ENCODE measurements around the gene THADA. TPM values are rescaled to one million over a fixed set of nuclear protein-coding genes. Genes with fewer than 3 reads are reported as not detected.
"Not testable (repeated sequence)": the region's sequence is repeated elsewhere in the genome, so short reads cannot be mapped to it uniquely, and the experiment has no call there.

The THADA gene
- total RNA-seq, 2 donors from 2014 or later: 39.5 to 46.3 TPM

DNA sequence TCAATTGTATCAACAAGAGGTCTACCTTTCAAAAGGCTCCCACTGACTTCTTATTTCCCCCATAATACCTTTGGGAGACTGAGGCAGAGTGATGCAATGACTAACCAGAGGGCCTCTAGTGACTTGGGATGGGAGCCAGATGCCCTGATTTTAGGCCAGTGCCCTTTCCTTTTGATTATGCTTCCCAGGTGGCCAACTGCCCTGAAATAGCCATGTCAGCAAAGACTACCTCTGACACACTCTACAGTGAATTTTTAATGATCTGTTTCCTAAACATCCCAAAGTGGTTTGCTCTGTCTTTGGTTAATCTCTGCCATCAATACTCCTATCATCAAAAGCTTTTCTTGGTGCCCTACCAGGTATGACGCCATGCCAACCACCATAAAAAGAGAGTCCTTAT lies 303.5 kb downstream of the THADA start:
- peak overlapping the region; percentile 13 for H3K27ac Mint-ChIP-seq
- peaks cover 41% of the 10 kb centered on the region for H3K4me1 Mint-ChIP-seq (ENCODE audit: low read depth)
- no peak for ATAC-seq (replicated peaks in 1 of 2)
- no peaks in the 10 kb centered on the region for H3K27me3 Mint-ChIP-seq (ENCODE audit: low read depth)
- peaks cover 21 to 37% of the 10 kb centered on the region in 2 donors for H3K36me3 Mint-ChIP-seq (ENCODE audit: insufficient read depth in 2 of 2)
- no peak overlapping the region for H3K4me3 Mint-ChIP-seq
- peaks cover 0 to 5% of the 10 kb centered on the region in 2 donors for H3K9me3 Mint-ChIP-seq
- DNase-seq: no peak

DNA sequence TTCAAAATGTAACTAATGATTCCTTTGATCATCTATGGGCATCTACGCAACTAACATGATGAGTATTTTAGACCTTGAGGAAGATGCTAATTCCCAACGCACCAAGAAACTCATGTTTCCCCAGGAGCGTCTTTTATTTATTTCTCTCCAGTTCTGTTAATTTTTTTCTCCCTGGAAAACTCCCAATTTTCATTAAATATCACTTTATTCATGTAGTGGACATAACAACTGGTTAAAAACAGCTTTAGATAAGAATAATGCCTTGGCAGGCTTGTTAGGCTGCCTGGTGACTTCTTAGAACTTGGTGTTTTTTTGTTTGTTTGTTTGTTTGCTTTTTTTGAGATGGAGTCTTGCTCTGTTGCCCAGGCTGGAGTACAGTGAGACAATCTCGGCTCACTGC lies 306.5 kb downstream of the THADA start:
- DNase-seq (no peak), ATAC-seq (replicated peaks in 1 of 2) (no peak)
- H3K36me3 Mint-ChIP-seq (ENCODE audit: insufficient read depth in 2 of 2): peaks cover 35 to 61% of the 10 kb centered on the region in 2 donors
- H3K4me3 Mint-ChIP-seq: no peak overlapping the region
- H3K9me3 Mint-ChIP-seq: peaks cover 0 to 13% of the 10 kb centered on the region in 2 donors
- H3K27me3 Mint-ChIP-seq (ENCODE audit: low read depth): no peaks in the 10 kb centered on the region
- H3K27ac Mint-ChIP-seq: no peak overlapping the region
- H3K4me1 Mint-ChIP-seq (ENCODE audit: low read depth): peaks cover 29% of the 10 kb centered on the region

DNA sequence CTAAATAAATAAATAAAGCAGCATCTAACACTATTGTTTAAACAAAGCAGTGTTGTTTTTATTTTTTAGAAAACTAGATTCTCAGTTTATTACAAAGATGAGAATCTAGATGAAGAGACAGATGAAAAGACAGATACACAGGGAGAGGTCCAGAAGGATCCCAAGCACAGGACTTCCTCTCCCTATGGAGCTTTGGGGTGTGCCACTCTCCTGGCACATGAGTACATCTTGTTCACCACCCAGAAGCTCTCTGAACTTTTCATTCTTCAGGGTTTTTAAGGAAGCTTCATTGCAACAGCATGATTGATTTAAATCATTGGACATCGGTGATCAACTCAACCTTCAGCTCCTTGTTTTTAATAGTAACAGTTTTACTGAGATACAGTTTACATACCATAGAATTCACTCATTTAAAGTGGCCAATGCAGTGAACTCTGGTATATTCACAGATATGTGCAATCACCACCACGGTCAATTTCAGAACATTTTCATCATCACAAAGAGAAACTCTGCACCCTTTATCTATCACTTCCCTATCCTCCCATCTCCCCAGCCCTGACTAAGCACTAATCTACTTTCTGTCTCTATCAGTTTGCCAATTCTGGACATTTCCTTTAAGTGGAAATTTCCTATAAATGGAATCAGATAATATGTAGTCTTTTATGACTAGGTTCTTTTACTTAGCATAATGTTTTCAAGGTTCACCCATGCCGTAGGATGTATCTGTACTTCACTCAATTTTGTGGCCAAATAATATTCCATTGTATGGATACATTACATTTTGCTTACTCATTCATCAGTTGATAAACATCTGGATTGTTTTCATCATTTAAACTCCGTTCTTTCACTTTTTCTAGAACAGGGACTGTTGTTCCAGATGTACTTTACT lies 307.2 kb downstream of the THADA start:
- Mint-ChIP-seq H3K27ac (no peak overlapping the region), H3K36me3 (ENCODE audit: insufficient read depth in 2 of 2) (peaks cover 35 to 65% of the 10 kb centered on the region in 2 donors), H3K4me1 (ENCODE audit: low read depth) (peaks cover 23% of the 10 kb centered on the region), H3K9me3 (peaks cover 0 to 9% of the 10 kb centered on the region in 2 donors), H3K4me3 (no peak overlapping the region), H3K27me3 (ENCODE audit: low read depth) (no peaks in the 10 kb centered on the region)
- DNase-seq (no peak), ATAC-seq (replicated peaks in 1 of 2) (no peak)

DNA sequence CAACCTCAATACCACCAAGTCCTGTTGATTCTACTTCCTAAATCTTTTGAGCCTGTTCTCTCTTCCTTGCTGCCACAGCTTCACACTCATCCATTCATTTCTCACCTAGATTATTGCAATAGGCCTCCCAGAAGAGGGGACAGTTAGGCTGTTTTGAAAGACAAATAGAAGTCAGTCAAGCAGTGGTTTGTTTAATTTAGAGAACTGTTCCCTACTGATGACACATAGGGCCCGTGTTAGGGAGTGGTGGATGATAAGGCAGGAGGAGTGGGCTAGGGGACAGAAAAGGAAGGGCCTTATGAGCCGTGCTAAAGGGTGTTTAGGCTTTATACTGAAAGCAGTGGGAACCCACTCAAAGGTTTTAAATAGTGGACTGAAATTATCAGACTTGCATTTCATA lies 309.9 kb downstream of the THADA start:
- Mint-ChIP-seq H3K27ac (no peak overlapping the region), H3K9me3 (peaks cover 0 to 11% of the 10 kb centered on the region in 2 donors), H3K27me3 (ENCODE audit: low read depth) (no peaks in the 10 kb centered on the region), H3K4me1 (ENCODE audit: low read depth) (peaks cover 17% of the 10 kb centered on the region), H3K4me3 (no peak overlapping the region), H3K36me3 (ENCODE audit: insufficient read depth in 2 of 2) (peaks cover 37 to 64% of the 10 kb centered on the region in 2 donors)
- DNase-seq: no peak
- no peak for ATAC-seq (replicated peaks in 1 of 2)

DNA sequence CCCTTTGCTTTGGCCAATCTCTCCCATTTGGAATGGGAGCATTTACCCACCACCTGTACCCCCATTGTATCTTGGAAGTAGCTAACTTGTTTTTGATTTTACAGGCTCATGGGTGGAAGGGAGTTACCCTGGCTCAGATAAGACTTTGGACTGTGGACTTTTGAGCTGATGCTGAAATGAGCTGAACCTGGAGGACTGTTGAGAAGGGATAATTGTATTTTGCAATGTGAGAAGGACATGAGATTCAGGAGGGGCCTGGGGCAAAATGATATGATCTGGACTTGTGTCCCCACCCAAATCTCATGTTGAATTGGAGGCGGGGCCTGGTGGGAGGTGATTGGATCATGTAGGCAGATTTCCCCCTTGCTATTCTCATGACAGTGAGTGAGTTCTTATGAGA lies 310.9 kb downstream of the THADA start:
- Mint-ChIP-seq H3K9me3 (peaks cover 0 to 11% of the 10 kb centered on the region in 2 donors), H3K27ac (no peak overlapping the region), H3K27me3 (ENCODE audit: low read depth) (no peaks in the 10 kb centered on the region), H3K36me3 (ENCODE audit: insufficient read depth in 2 of 2) (peaks cover 34 to 61% of the 10 kb centered on the region in 2 donors), H3K4me3 (no peak overlapping the region), H3K4me1 (ENCODE audit: low read depth) (peaks cover 23% of the 10 kb centered on the region)
- DNase-seq (no peak), ATAC-seq (replicated peaks in 1 of 2) (no peak)

DNA sequence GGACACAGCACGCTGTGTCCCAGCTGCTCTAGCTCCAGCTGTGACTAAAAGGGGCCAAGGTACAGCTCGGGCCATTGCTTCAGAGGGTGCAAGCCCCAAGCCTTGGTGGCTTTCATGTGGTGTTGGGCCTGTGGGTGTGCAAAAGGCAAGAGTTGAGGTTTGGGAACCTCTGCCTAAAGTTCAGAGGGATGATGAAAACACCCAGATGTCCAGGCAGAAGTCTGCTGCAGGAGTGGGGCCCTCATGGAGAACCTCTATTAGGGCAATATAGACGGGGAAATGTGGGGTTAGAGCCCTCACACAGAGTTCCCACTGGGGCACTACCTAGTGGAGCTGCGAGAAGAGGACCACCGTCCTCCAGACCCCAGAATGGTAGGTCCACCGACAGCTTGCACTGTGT lies 311.5 kb downstream of the THADA start:
- not testable (repeated sequence) for H3K27me3 Mint-ChIP-seq (ENCODE audit: low read depth); H3K27ac Mint-ChIP-seq; DNase-seq; ATAC-seq (replicated peaks in 1 of 2); H3K4me3 Mint-ChIP-seq
- Mint-ChIP-seq H3K36me3 (ENCODE audit: insufficient read depth in 2 of 2) (peaks cover 34 to 63% of the 10 kb centered on the region in 2 donors), H3K9me3 (peaks cover 0 to 11% of the 10 kb centered on the region in 2 donors), H3K4me1 (ENCODE audit: low read depth) (peaks cover 23% of the 10 kb centered on the region)

DNA sequence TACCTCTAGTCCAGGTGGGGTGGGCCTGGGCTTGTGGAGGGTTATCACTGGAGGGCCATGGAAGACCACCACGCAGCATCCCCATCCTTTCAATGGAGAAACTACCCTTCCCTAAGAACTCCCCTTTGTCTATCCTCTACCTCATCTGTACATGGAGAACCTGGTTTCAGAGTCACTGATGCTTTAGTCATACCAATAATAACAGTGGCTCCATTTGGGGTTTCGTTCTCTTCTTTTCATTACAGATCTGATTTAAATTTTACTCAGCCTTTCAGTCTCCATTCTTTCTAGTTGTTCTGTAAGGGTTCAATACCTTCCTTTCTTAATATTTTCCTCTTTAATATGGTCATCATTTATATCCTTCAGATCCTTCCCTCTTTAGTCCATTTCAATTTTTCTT lies 314.8 kb downstream of the THADA start:
- peaks cover 26 to 45% of the 10 kb centered on the region in 2 donors for H3K36me3 Mint-ChIP-seq (ENCODE audit: insufficient read depth in 2 of 2)
- DNase-seq (no peak), ATAC-seq (replicated peaks in 1 of 2) (peak; percentile 52 to 88)
- peak overlapping the region; percentile 59 for H3K27ac Mint-ChIP-seq
- peaks cover 0 to 11% of the 10 kb centered on the region in 2 donors for H3K9me3 Mint-ChIP-seq
- H3K4me3 Mint-ChIP-seq: no peak overlapping the region
- no peaks in the 10 kb centered on the region for H3K27me3 Mint-ChIP-seq (ENCODE audit: low read depth)
- H3K4me1 Mint-ChIP-seq (ENCODE audit: low read depth): peaks cover 14% of the 10 kb centered on the region

DNA sequence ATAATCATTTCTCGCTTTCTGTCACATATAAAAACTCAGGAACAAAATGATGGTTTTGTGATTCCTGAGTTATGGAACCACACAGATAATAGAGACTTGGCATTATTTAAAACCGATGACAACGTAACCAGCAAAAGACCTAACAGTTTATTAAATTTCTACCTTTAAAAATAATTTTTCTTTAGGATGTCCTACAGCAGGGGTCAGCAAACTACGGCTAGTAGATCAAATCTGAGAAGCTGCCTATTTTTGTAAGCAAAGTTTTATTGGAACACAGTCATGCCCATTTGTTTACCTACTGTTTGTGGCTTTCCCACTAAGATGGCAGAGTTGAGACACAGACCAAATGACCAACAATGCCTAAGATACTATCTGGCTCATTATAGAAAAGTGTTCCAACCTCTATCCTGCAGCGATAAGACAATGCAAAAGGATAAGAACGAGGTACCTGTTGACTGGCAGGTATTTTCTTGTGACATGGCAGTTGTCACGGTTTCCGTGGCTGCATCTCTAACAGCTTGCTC lies 316.5 kb downstream of the THADA start:
- ATAC-seq (replicated peaks in 1 of 2): no peak
- DNase-seq: no peak
- Mint-ChIP-seq H3K27ac (no peak overlapping the region), H3K9me3 (peaks cover 0 to 3% of the 10 kb centered on the region in 2 donors), H3K4me1 (ENCODE audit: low read depth) (peaks cover 15% of the 10 kb centered on the region), H3K36me3 (ENCODE audit: insufficient read depth in 2 of 2) (peaks cover 15 to 30% of the 10 kb centered on the region in 2 donors), H3K4me3 (no peak overlapping the region), H3K27me3 (ENCODE audit: low read depth) (no peaks in the 10 kb centered on the region)

DNA sequence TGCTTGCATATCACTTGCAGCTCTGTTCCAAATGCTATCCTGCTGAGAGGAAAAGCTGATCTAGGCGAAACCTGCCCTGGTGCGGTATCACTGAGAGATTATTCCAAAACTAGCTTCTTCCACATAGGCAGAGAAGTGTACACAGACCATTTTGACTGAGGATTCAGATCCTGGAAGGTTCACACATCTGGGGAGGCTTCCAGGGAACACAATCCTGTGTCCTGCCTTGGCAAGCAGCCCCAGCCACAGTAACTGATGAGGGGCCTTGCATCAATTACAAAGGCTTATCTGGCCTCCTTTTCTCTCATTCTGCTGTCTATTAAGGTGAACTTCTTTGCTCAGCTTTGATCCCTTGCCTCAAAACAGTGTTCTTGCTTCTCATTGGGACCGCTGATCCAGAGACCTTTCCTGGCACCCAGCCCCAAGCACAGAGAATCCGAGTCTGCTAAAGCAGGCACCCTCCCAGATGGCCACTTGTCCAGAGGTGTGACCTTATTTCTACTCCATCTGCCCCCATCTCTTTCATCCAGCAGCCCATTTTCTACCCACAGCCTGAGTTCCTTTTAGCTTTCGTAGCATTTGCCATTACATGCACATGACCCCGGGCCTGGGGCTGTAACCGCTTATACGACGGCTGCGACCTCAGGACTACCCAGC lies 317.1 kb downstream of the THADA start:
- H3K4me3 Mint-ChIP-seq: no peak overlapping the region
- H3K36me3 Mint-ChIP-seq (ENCODE audit: insufficient read depth in 2 of 2): peaks cover 10 to 23% of the 10 kb centered on the region in 2 donors

DNA sequence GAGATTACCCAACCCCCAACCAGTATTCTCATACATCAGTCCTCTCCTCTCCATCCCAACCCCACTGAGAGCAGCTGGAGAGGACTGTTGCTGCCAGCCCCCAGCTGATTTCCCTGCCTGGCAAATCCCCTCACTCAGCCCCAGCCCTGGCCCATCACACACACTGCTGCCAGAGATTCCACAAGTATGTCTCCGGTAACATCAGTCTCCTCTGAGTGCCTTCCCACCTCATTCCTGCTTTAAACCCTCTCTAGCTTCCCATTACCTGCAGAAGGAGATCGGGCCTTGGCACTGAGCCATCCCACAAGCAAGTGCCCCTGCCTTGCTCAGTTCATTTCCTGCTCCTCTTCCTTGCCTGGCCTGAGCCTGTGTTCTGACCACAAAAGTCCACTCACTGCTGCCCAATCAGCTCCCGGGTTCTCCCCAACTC lies 318.9 kb downstream of the THADA start:
- ATAC-seq (replicated peaks in 1 of 2): no peak
- no peak overlapping the region for H3K4me3 Mint-ChIP-seq

More for the DNA sequence above, 317.1 kb downstream of the THADA start:
- no peaks in the 10 kb centered on the region for H3K27me3 Mint-ChIP-seq (ENCODE audit: low read depth)
- no peak overlapping the region for H3K27ac Mint-ChIP-seq
- ATAC-seq (replicated peaks in 1 of 2): no peak
- peaks cover 0 to 3% of the 10 kb centered on the region in 2 donors for H3K9me3 Mint-ChIP-seq
- peaks cover 22% of the 10 kb centered on the region for H3K4me1 Mint-ChIP-seq (ENCODE audit: low read depth)
- no peak for DNase-seq

DNA sequence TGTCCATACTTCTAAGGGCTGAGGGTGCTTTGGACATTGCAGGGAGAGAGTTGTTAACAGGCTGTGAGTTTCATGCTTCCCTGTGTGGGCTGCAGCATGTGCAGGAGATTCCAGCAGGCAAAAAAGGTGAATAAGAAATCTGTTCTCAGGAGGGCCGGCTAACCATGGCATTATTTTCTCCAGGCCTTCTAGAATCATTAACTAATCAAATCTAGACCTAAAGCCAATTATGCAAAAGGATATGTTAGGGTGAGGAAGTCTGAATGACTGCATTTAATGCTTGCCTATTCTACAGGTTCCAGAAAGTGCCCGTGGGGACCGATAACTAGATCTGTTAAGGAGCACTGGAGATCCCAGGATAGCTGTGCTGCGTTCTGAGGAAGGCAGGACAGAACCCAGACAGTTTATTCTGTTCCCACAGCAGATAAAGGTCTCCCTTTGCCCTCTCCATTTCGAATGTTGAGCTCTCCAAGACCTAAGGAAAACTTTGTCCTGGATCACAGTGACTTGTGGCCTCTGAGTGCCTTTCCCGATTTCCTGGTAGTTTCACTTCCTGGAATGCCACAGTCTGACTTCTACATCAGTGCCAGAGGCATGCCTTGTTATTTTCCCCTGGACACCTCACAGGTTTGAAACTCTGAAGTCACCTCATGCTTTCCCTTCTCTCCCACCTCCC lies 319.4 kb downstream of the THADA start:
- H3K9me3 Mint-ChIP-seq: no peaks in the 10 kb centered on the region
- H3K4me3 Mint-ChIP-seq: no peak overlapping the region
- H3K27me3 Mint-ChIP-seq (ENCODE audit: low read depth): no peaks in the 10 kb centered on the region
- no peak overlapping the region for H3K27ac Mint-ChIP-seq
- peaks cover 26% of the 10 kb centered on the region for H3K4me1 Mint-ChIP-seq (ENCODE audit: low read depth)
- ATAC-seq (replicated peaks in 1 of 2) (no peak), DNase-seq (no peak)
- peaks cover 3 to 13% of the 10 kb centered on the region in 2 donors for H3K36me3 Mint-ChIP-seq (ENCODE audit: insufficient read depth in 2 of 2)

More for the DNA sequence above, 318.9 kb downstream of the THADA start:
- no peaks in the 10 kb centered on the region for H3K27me3 Mint-ChIP-seq (ENCODE audit: low read depth)
- peaks cover 30% of the 10 kb centered on the region for H3K4me1 Mint-ChIP-seq (ENCODE audit: low read depth)
- peaks cover 3 to 12% of the 10 kb centered on the region in 2 donors for H3K36me3 Mint-ChIP-seq (ENCODE audit: insufficient read depth in 2 of 2)
- peak overlapping the region; percentile 7 for H3K27ac Mint-ChIP-seq
- DNase-seq: no peak
- H3K9me3 Mint-ChIP-seq: no peaks in the 10 kb centered on the region

DNA sequence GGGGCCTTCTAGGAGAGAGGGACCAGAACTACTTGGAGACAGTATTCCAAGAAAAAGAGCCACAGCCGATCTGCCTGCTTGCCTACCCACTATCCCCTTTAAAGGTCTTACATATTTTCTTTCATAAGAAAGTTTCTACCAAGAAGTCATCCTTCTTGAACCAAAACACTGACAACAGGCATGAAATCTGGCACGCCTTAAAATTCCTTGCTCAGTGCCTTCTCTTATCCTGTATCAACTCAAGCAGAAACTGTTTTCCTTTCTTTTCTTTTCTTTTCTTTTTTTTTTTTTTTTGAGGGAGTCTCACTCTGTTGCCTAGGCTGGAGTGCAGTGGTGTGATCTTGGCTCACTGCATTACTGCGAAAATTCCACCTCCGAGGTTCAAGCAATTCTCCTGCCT lies 321.1 kb downstream of the THADA start:
- DNase-seq (no peak), ATAC-seq (replicated peaks in 1 of 2) (no peak)
- Mint-ChIP-seq H3K36me3 (ENCODE audit: insufficient read depth in 2 of 2) (peaks cover 0 to 10% of the 10 kb centered on the region in 2 donors), H3K27ac (no peak overlapping the region), H3K9me3 (no peaks in the 10 kb centered on the region), H3K4me3 (no peak overlapping the region), H3K4me1 (ENCODE audit: low read depth) (peaks cover 26% of the 10 kb centered on the region), H3K27me3 (ENCODE audit: low read depth) (no peaks in the 10 kb centered on the region)

All from activated T-cell treated with anti-CD3 and anti-CD28 coated beads, Interleukin-2, amount 50 U/mL, for 72 hours (primary cell).